Aorta (tissue), 5 donors: ENCODE measurements around the gene HMGCS2. TPM values are rescaled to one million over a fixed set of nuclear protein-coding genes. Genes with fewer than 3 reads are reported as not detected.
A peak's percentile ranks its signal among the peaks of the same experiment; 100 is the strongest.

Source experiments
- ATAC-seq: fragments of 200-7000 bp; cut with Tn5 transposase; one replicate; pipeline ENCODE4 v1.9.1; 2022; ENCODE audit warnings: moderate library complexity; ENCODE audit not compliant: low FRiP score
- DNase-seq, 2 donors: peaks; one replicate each; pipeline ENCODE4 v3.0.0-alpha.2; 2020
- H3K27ac ChIP-seq, 2 donors: one replicate each; pipeline ENCODE4 v1.5.1; 2013; ENCODE audit warnings: low read length in 2 of 2, mild to moderate bottlenecking in 2 of 2, moderate library complexity in 2 of 2, control low read depth in 1 of 2, inconsistent platforms in 1 of 2, low read depth in 1 of 2
- H3K27me3 ChIP-seq, 2 donors: one replicate each; pipeline ENCODE4 v1.6.1; 2013; ENCODE audit warnings: control low read depth in 1 of 2, low read length in 1 of 2, mild to moderate bottlenecking in 1 of 2, moderate library complexity in 1 of 2; ENCODE audit not compliant: insufficient read depth in 2 of 2, control insufficient read depth in 1 of 2
- H3K36me3 ChIP-seq, 2 donors: one replicate each; pipeline ENCODE4 v1.6.1; 2013; ENCODE audit warnings: control low read depth in 1 of 2, low read length in 1 of 2, mild to moderate bottlenecking in 1 of 2; ENCODE audit not compliant: insufficient read depth in 2 of 2, control insufficient read depth in 1 of 2
- H3K4me1 ChIP-seq, 2 donors: one replicate each; pipeline ENCODE4 v1.6.1; 2013; ENCODE audit warnings: low read length in 2 of 2, control low read depth in 1 of 2, mild to moderate bottlenecking in 1 of 2, moderate library complexity in 1 of 2; ENCODE audit not compliant: insufficient read depth in 2 of 2, control insufficient read depth in 1 of 2
- H3K4me3 ChIP-seq, 2 donors: one replicate each; pipeline ENCODE4 v1.5.1; 2013; ENCODE audit warnings: low read length in 2 of 2, control low read depth in 1 of 2, mild to moderate bottlenecking in 1 of 2
- H3K9me3 ChIP-seq: one replicate; pipeline ENCODE4 v1.6.1; 2013; ENCODE audit warnings: mild to moderate bottlenecking, low read length; ENCODE audit not compliant: control insufficient read depth
- WGBS, 2 donors: extraction: QIAGEN DNeasy Blood & Tissue Kit; methylation state at CpG; one replicate each; pipeline ENCODE4 v1.1.7; 2013; 5-methylcytosine and 5-hydroxymethylcytosine counted together
- intact Hi-C, 2 donors: fragments of 100-400 bp; cut with DNase I; formaldehyde crosslinking; loops; one replicate each; pipeline versions ENCODE4 v1.14.2 to v1.15.0; 2022
- long read RNA-seq, 2 donors: library from polyadenylated mRNA; unstranded; transcript quantifications; one replicate each; pipeline ENCODE4 v2.0.0, GENCODE V29; 2020 to 2021
- polyA plus RNA-seq, 2 donors: library from polyadenylated mRNA; stranded (reverse); fragments of 200-250 nt; gene quantifications; one replicate each; pipeline ENCODE4 v1.2.3, GENCODE V29; 2013
- total RNA-seq, 2 donors: library from RNA; stranded (reverse); fragmentation: NEBNext Ultra II Directional; extraction: Animal tissue kit (Norgen Biotek cat#: 25700); gene quantifications; one replicate each; pipeline ENCODE4 v1.2.1, GENCODE V29; 2021
- donor health status: healthy with polysubstance abuse.
- donor health status: Bipolar disorder and iron deficiency.
- donor health status: DM: no; HTN: no; CAD: no.
- donor health status: DM: no; HTN: no; CAD: no.
- donor health status: DM: yes; HTN: yes; CAD: no.

The HMGCS2 gene
- total RNA-seq, result not detected
- 1 to 10 TPM; 1.1 to 9.8 TPM for polyA plus RNA-seq
- long read RNA-seq, donor 1, result 0 reads
- long read RNA-seq, donor 2, result 0 reads

- intact Hi-C loops, result no loop called here
- no peaks in the 10 kb centered on the region for H3K9me3 ChIP-seq
- ATAC-seq, result no peak
- no peaks in the 10 kb centered on the region for H3K27me3 ChIP-seq
- no peaks in the 10 kb centered on the region for H3K4me1 ChIP-seq
- H3K27ac ChIP-seq, result no peak within 1 kb of the TSS
- DNase-seq, result no peak
- no peaks in the 10 kb centered on the region for H3K36me3 ChIP-seq
- no peak within 1 kb of the TSS for H3K4me3 ChIP-seq
- 61 to 62% methylated on average over 8 of the region's 8 CpGs for WGBS, 2 donors
Measured at GRCh38 chr1:119768778-119769177, at the start of gene HMGCS2. HMGCS2 (minus strand) TSS chr1:119768905; CDS start chr1:119768844, 61 bp downstream.

GRCh38 chr1:119818181-119818580 is 49.5 kb upstream of the HMGCS2 start:
- ATAC-seq (no peak), DNase-seq (no peak)
- Histone ChIP-seq H3K36me3 (no peaks in the 10 kb centered on the region), H3K27ac (no peak overlapping the region), H3K4me1 (no peaks in the 10 kb centered on the region), H3K4me3 (no peak overlapping the region), H3K9me3 (peaks cover 1% of the 10 kb centered on the region), H3K27me3 (peaks cover 0 to 3% of the 10 kb centered on the region in 2 donors)
- intact Hi-C loops, result no loop called here
- 89 to 90% methylated on average over 2 of the region's 2 CpGs for WGBS, 2 donors

GRCh38 chr1:119816407-119816806 is 47.7 kb upstream of the HMGCS2 start:
- ATAC-seq (no peak), DNase-seq (no peak)
- Histone ChIP-seq H3K4me1 (no peaks in the 10 kb centered on the region), H3K27me3 (peaks cover 0 to 3% of the 10 kb centered on the region in 2 donors), H3K27ac (no peak overlapping the region), H3K9me3 (peaks cover 1% of the 10 kb centered on the region), H3K36me3 (no peaks in the 10 kb centered on the region), H3K4me3 (no peak overlapping the region)
- WGBS, 2 donors, result 80 to 84% methylated on average over 2 of the region's 2 CpGs
- intact Hi-C loops, result no loop called here

- WGBS, 2 donors, result 74 to 75% methylated on average over 7 of the region's 7 CpGs
- intact Hi-C loops, result no loop called here
- peaks cover 0 to 3% of the 10 kb centered on the region in 2 donors for H3K27me3 ChIP-seq
- peaks cover 1% of the 10 kb centered on the region for H3K9me3 ChIP-seq
- no peak for DNase-seq
- H3K4me3 ChIP-seq, result no peak overlapping the region
- H3K4me1 ChIP-seq, result no peaks in the 10 kb centered on the region
- no peak overlapping the region for H3K27ac ChIP-seq
- H3K36me3 ChIP-seq, result no peaks in the 10 kb centered on the region
- no peak for ATAC-seq
Measured at GRCh38 chr1:119815928-119816327, 47.2 kb upstream of the HMGCS2 start.

GRCh38 chr1:119815361-119815760 is 46.7 kb upstream of the HMGCS2 start:
- no peak for ATAC-seq
- intact Hi-C loops, result no loop called here
- WGBS, 2 donors, result 82 to 83% methylated on average over 3 of the region's 3 CpGs

GRCh38 chr1:119814288-119814687 is 45.6 kb upstream of the HMGCS2 start:
- intact Hi-C loops, result no loop called here
- no peak for DNase-seq
- peaks cover 1% of the 10 kb centered on the region for H3K9me3 ChIP-seq
- H3K27ac ChIP-seq, result no peak overlapping the region
- no peak overlapping the region for H3K4me3 ChIP-seq
- WGBS, 2 donors, result 61 to 73% methylated on average over 1 of the region's 1 CpG
- no peaks in the 10 kb centered on the region for H3K4me1 ChIP-seq
- ATAC-seq, result no peak
- H3K27me3 ChIP-seq, result peaks cover 0 to 3% of the 10 kb centered on the region in 2 donors
- no peaks in the 10 kb centered on the region for H3K36me3 ChIP-seq

More at GRCh38 chr1:119815361-119815760, 46.7 kb upstream of the HMGCS2 start:
- Histone ChIP-seq H3K4me3 (no peak overlapping the region), H3K9me3 (peaks cover 1% of the 10 kb centered on the region), H3K27ac (no peak overlapping the region), H3K36me3 (no peaks in the 10 kb centered on the region), H3K4me1 (no peaks in the 10 kb centered on the region), H3K27me3 (peaks cover 0 to 3% of the 10 kb centered on the region in 2 donors)
- no peak for DNase-seq

GRCh38 chr1:119811985-119812557 is 43.4 kb upstream of the HMGCS2 start:
- WGBS, 2 donors, result 74 to 76% methylated on average over 2 of the region's 2 CpGs
- intact Hi-C loops, result no loop called here

GRCh38 chr1:119811387-119811786 is 42.7 kb upstream of the HMGCS2 start, which contains the start of gene REG4:
REG4 (minus strand) TSS chr1:119811460; CDS start chr1:119808769, 2,691 bp downstream.
- H3K27me3 ChIP-seq, result peaks cover 0 to 3% of the 10 kb centered on the region in 2 donors
- no peak within 1 kb of the TSS for H3K27ac ChIP-seq
- ATAC-seq (no peak), DNase-seq (no peak)
- 79 to 80% methylated on average over 7 of the region's 7 CpGs for WGBS, 2 donors
- no peak within 1 kb of the TSS for H3K4me3 ChIP-seq
- intact Hi-C loops, result no loop called here
- peaks cover 1% of the 10 kb centered on the region for H3K9me3 ChIP-seq
- no peaks in the 10 kb centered on the region for H3K4me1 ChIP-seq
- H3K36me3 ChIP-seq, result no peaks in the 10 kb centered on the region

More at GRCh38 chr1:119811985-119812557, 43.4 kb upstream of the HMGCS2 start:
- H3K27me3 ChIP-seq, result peaks cover 0 to 3% of the 10 kb centered on the region in 2 donors
- peaks cover 1% of the 10 kb centered on the region for H3K9me3 ChIP-seq
- no peaks in the 10 kb centered on the region for H3K4me1 ChIP-seq
- no peak for ATAC-seq
- no peaks in the 10 kb centered on the region for H3K36me3 ChIP-seq
- no peak for DNase-seq
- H3K27ac ChIP-seq, result no peak overlapping the region
- H3K4me3 ChIP-seq, result no peak overlapping the region

GRCh38 chr1:119808972-119809550 is 40.4 kb upstream of the HMGCS2 start:
- no peaks in the 10 kb centered on the region for H3K36me3 ChIP-seq
- 1% methylated on average over 6 of the region's 6 CpGs for WGBS, 2 donors
- intact Hi-C loops, result no loop called here
- no peaks in the 10 kb centered on the region for H3K27me3 ChIP-seq
- no peak overlapping the region for H3K4me3 ChIP-seq
- DNase-seq (peak; percentile 79 to 90), ATAC-seq (peak; percentile 74)
- no peaks in the 10 kb centered on the region for H3K4me1 ChIP-seq
- H3K27ac ChIP-seq, result no peak overlapping the region
- H3K9me3 ChIP-seq, result peaks cover under 1% of the 10 kb centered on the region
